Stimulated activated CD8-positive, alpha-beta memory T cell treated with anti-CD3 and anti-CD28 coated beads, Interleukin-4, amount 100 ng/mL, for 1 hour (primary cell): ENCODE measurements around the gene MED15.
A peak's percentile ranks its signal among the peaks of the same experiment; 100 is the strongest.

Experiments
- DNase-seq, 2 donors: peaks; one replicate each; pipeline ENCODE4 v3.0.0-alpha.2; 2020; ENCODE audit warnings: low read depth in 2 of 2, low spot score in 1 of 2

MED15 gene

DNA sequence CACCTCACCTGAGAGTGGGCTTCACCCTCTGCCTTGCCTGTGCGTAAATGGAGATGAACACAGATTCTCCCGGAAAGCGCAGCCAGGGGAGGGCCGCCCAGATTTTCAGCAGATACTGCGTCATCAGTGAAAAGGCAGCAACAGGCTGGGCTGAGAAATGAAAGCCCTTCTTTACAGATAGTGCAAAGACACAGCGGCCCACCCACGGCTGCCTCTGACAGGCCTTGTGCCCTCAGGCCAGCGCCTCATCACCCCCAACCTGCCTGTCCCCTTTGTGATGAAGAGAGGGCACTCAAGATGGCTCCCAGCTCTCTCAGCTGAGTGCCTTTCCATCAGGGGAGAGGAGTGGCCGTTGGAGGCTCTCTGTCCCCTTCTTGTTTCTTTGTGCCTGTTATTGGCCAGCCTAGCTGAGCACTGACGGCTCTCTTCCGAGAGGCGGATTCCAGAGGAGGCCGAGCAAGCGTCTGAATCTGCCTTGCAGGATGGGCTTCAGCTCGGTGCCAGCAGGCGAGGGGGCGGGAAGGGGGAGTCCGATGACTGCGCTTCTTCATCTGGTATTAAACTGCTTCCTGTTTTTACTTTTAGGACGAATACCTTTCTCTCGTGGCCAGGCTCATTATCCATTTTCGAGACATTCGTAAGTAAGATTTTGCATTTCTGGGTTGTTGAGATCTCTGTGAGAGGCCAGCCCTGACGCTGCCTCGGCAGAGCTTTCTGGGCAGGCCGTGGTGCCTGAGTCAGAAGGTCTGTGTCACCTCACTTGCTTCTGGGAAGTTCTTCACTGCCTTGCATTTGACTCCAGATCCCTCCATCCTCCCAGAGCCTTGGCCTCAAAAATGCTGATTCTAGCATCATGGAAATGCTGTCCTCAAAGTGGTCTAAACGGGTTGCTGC, 43.7 kb downstream of the MED15 start:
- no peak for DNase-seq

DNA sequence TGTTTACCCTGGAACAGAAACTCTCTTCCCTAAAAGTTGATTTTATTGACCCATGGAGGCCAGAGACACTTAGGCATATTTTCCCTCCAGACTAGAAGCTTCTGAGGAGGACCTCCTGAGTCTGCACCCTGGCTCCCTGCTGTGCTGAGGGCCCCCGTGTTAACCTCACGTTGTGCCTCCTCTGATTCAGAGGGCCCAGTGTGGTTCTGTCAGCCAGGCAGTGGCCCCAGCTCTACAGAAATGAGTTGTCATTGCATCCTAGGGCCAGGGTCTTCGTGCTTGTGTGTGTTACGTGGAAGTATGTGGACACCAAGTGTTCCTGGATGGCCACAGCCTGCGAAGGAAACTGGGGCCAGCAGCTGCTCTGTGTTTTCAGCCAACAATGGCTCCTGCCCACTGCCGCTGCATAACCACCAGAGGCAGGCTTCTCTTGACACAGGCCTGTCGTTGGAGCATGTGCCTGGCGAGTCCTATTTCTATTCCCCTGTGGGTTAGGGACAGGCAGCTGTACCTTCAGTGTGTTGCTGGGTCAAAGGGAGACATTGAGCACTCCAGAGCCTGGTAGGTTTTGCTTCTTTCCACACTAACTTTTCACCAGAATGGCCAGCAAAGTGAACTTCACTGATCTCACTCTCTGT, 44.5 kb downstream of the MED15 start:
- no peak for DNase-seq

GRCh38 chr22:20552443-20553401, 45.3 kb downstream of the MED15 start:
- no peak for DNase-seq

- no peak for DNase-seq
These were observed 46.7 kb downstream of the MED15 start for GRCh38 chr22:20553947-20554741.

- no peak for DNase-seq
These were observed 47.4 kb downstream of the MED15 start for GRCh38 chr22:20554824-20555223.

- DNase-seq = no peak
These were observed 51.1 kb downstream of the MED15 start for GRCh38 chr22:20558534-20558933.

DNA sequence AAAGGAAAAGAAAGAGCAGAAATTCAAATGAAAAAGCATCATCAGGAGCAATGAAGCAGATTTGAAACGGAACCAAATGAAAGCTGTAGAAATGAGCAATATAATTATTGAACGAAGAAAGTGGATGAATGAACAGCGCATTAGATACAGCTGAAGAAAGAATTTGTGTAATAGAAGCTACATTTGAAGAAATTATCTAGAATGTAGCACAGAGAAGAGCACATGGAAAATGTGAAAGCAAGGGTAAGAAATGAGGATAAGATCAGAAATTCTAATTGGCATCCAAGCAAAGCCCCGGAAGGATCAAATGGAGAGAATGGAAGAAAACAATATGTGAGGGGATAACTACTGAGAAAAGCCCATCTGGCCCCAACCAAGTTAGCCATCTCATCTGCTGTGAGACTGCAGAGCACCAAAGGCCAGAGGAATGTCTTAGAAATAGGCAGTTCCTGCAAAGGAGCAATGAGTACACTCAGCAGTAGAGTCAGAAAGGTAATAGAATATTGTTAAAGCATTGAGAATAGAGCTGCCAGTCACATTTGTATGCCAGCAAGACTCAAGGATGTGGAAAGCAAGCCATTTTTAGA, 51.9 kb downstream of the MED15 start:
- DNase-seq = no peak

GRCh38 chr22:20560716-20561115, 53.3 kb downstream of the MED15 start:
- no peak for DNase-seq

- DNase-seq = no peak
These were observed 54.5 kb downstream of the MED15 start for GRCh38 chr22:20561882-20562281.

- no peak for DNase-seq
These were observed 55.4 kb downstream of the MED15 start for GRCh38 chr22:20562607-20563465.

DNA sequence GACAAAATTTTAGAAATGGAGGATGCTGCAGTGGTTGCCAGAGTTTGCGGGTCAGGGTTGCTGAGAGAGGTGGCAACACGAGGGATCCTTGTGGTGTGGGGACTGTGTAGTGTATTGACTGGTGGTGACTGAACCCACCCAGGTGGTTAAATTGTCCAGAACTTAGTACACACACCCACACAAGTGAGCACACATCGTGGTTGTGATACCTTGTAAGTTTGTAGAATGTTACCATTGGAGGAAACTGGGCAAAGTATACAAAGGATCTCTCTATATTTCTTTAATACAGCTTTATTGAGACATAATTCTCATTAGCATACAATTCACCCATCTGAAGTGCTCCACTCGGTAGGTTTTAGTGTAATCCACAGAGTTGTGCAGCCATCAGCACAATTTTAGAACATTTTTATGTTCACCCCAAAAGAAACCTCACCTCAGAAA, 56.1 kb downstream of the MED15 start:
- DNase-seq = no peak

DNA sequence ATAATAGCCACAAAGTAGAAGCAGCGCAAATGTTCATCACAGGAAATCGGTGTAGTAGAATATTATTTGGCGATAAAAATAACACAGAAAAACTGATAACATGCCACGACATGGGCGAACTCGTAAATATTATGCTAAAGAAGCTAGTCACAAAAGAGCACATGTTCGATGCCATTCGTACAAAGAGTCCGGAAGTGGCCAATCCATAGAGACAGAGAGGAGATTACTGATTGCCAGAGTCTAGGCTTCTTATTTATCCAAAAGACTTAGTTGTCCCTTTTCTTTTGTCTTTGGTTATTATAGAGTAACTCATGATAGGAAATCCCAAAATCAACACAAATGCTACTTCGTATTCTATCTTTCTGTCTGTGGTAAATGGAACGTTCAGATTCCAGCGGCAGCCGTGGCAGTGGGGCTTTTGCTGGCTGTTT, 56.5 kb downstream of the MED15 start:
- no peak for DNase-seq

GRCh38 chr22:20565079-20565734, 57.8 kb downstream of the MED15 start:
- DNase-seq = no peak

DNA sequence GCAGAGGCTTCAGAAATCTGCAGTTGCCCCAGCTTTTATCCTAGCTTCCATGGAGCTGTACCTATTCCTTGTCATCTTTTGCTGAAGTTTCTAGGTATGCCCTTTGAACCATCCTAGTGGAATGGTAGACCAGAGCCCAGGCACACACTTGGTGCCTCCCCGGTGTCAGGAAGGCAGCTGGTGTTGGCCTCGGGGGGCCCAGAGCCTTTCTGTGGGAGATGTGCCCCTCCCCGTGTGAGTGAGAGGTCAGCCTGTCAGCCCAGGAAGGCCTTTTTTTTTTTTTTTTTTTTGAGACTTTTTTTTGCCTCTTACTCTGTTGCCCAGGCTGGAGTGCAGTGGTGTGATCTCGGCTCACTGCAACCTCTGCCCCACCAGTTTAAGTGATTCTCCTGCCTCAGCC, 58.4 kb downstream of the MED15 start:
- no peak for DNase-seq

GRCh38 chr22:20566420-20567260, 59.2 kb downstream of the MED15 start:
- DNase-seq = peak in 1 of 2 donors; percentile 52

- no peak for DNase-seq
These were observed 60.0 kb downstream of the MED15 start for GRCh38 chr22:20567371-20567847.

DNA sequence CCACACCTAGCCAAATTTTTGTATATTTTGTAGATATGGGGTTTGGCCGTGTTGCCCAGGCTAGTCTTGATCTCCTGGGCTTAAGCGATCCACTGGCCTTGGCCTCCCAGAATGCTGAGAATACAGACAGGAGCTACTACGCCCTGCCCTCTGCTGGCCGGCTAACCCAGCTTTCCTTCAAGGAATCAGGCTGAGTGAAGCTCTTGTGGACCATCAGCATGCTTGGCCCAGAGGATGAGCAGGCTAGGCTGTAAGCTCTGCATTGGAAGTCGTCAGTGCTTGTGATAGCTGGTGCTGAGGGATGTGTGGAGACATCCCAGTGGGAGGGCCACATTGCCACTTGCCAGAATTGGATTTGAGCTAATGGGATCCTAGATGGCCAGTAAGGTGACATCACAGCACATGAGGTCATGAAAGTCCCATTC, 60.6 kb downstream of the MED15 start:
- DNase-seq = no peak
